Stimulated activated CD8-positive, alpha-beta memory T cell treated with anti-CD3 and anti-CD28 coated beads, Interleukin-7, amount 100 ng/mL, for 1 hour (primary cell): Measurements from ENCODE around the gene LDLRAD1.
"Not testable (repeated sequence)": the region's sequence is repeated elsewhere in the genome, so short reads cannot be mapped to it uniquely, and the experiment has no call there.

Experiments used
- DNase-seq, 2 donors: peaks; one replicate each; pipeline ENCODE4 v3.0.0-alpha.2; 2020; ENCODE audit warnings: low read depth in 2 of 2

LDLRAD1 gene

GRCh38 chr1:53992085-53992874 is 25.7 kb downstream of the LDLRAD1 start:
- DNase-seq = no peak

- DNase-seq = no peak
Measured at GRCh38 chr1:53987880-53988279, 30.1 kb downstream of the LDLRAD1 start.

- DNase-seq = no peak
Measured at GRCh38 chr1:53986458-53986857, 31.5 kb downstream of the LDLRAD1 start.

- DNase-seq = no peak
Measured at GRCh38 chr1:53984726-53985125, 33.3 kb downstream of the LDLRAD1 start.

GRCh38 chr1:53982763-53983104 is 35.3 kb downstream of the LDLRAD1 start:
- DNase-seq = no peak

GRCh38 chr1:53982034-53982762 is 35.8 kb downstream of the LDLRAD1 start:
- no peak for DNase-seq

GRCh38 chr1:53981220-53981619 is 36.8 kb downstream of the LDLRAD1 start:
- DNase-seq = no peak

- no peak for DNase-seq
Measured at GRCh38 chr1:53979712-53980450, 38.1 kb downstream of the LDLRAD1 start.

- DNase-seq = no peak
Measured at GRCh38 chr1:53975861-53976260, 42.1 kb downstream of the LDLRAD1 start.

GRCh38 chr1:53971718-53972117 is 46.3 kb downstream of the LDLRAD1 start:
- DNase-seq = no peak

GRCh38 chr1:53969323-53969722 is 48.7 kb downstream of the LDLRAD1 start:
- not testable (repeated sequence) for DNase-seq

GRCh38 chr1:53968125-53968513 is 49.9 kb downstream of the LDLRAD1 start:
- DNase-seq = no peak

- DNase-seq = no peak
Measured at GRCh38 chr1:53967409-53968124, 50.4 kb downstream of the LDLRAD1 start.

GRCh38 chr1:53966794-53967193 is 51.2 kb downstream of the LDLRAD1 start:
- DNase-seq = no peak

GRCh38 chr1:53964109-53964508 is 53.9 kb downstream of the LDLRAD1 start:
- DNase-seq = no peak

GRCh38 chr1:53963460-53963859 is 54.5 kb downstream of the LDLRAD1 start:
- DNase-seq = no peak

- DNase-seq = no peak
Measured at GRCh38 chr1:53962395-53962794, 55.6 kb downstream of the LDLRAD1 start.

GRCh38 chr1:53959664-53960250 is 58.2 kb downstream of the LDLRAD1 start:
- no peak for DNase-seq
